HepG2 (cell line): ENCODE data around the gene CD81. TPM values are rescaled to one million over a fixed set of nuclear protein-coding genes. Genes with fewer than 3 reads are reported as not detected.

Experiments
- BRCA1 ChIP-seq: sonication (generic); formaldehyde crosslinking; IDR thresholded peaks from 2 replicates; pipeline ENCODE4 v1.4.0; 2020; ENCODE audit warnings: missing genetic modification reagents
- GFI1 ChIP-seq: sonication (generic); formaldehyde crosslinking; IDR thresholded peaks from 2 replicates; pipeline ENCODE4 v1.5.0; 2020; ENCODE audit warnings: missing genetic modification reagents, mild to moderate bottlenecking, borderline replicate concordance
- HDAC2 ChIP-seq: sonication (generic); formaldehyde crosslinking; IDR thresholded peaks from 2 replicates; pipeline ENCODE4 v1.4.0; 2020; ENCODE audit warnings: missing genetic modification reagents
- IKZF5 ChIP-seq: IDR thresholded peaks from 2 replicates; pipeline ENCODE4 v1.6.1; 2018; ENCODE audit warnings: missing genetic modification reagents, mild to moderate bottlenecking, missing compliant biosample characterization
- LRRFIP1 ChIP-seq: sonication (generic); formaldehyde crosslinking; conservative IDR thresholded peaks from 2 replicates; pipeline ENCODE4 v1.4.0; 2020; ENCODE audit warnings: missing genetic modification reagents
- MIER3 ChIP-seq: IDR thresholded peaks from 2 replicates; pipeline ENCODE4 v1.6.1; 2016; ENCODE audit warnings: missing compliant biosample characterization, borderline replicate concordance
- NFKB2 ChIP-seq: sonication (generic); formaldehyde crosslinking; IDR thresholded peaks from 2 replicates; pipeline ENCODE4 v1.4.0; 2020; ENCODE audit warnings: missing genetic modification reagents, borderline replicate concordance
- NKX3-1 ChIP-seq: sonication (generic); formaldehyde crosslinking; IDR thresholded peaks from 2 replicates; pipeline ENCODE4 v1.5.0; 2020; ENCODE audit warnings: missing genetic modification reagents
- NONO ChIP-seq, 2 experiments: fragments of 450-650 bp in 1 of 2; sonication (generic) in 1 of 2; formaldehyde crosslinking in 1 of 2; IDR thresholded peaks in 1 of 2; conservative IDR thresholded peaks in 1 of 2; 2 replicates each; pipeline versions ENCODE4 v1.6.1 to v1.8.0; 2017 to 2022; ENCODE audit warnings: mild to moderate bottlenecking in 1 of 2, missing genetic modification reagents in 1 of 2, moderate library complexity in 1 of 2
- PHF5A ChIP-seq: IDR thresholded peaks from one replicate; pipeline ENCODE4 v1.6.1; 2018; ENCODE audit warnings: low read depth, missing genetic modification reagents; ENCODE audit not compliant: unreplicated experiment
- RAD51 ChIP-seq: fragments of 450-650 bp; IDR thresholded peaks from 2 replicates; pipeline ENCODE4 v1.6.1; 2016; ENCODE audit warnings: borderline replicate concordance
- SCMH1 ChIP-seq: sonication (generic); formaldehyde crosslinking; IDR thresholded peaks from 2 replicates; pipeline ENCODE4 v1.9.0; 2021; ENCODE audit warnings: missing genetic modification reagents, mild to moderate bottlenecking, borderline replicate concordance
- SYNCRIP ChIP-seq: fragments of 200-400 bp; formaldehyde crosslinking; IDR thresholded peaks from 2 replicates; pipeline ENCODE4 v1.6.1; 2018; ENCODE audit warnings: mild to moderate bottlenecking, low read depth, low read length; ENCODE audit not compliant: insufficient read depth
- TAF1 ChIP-seq: sonication (generic); formaldehyde crosslinking; IDR thresholded peaks from 2 replicates; pipeline ENCODE4 v1.4.0; 2020; ENCODE audit warnings: missing genetic modification reagents
- ZBTB3 ChIP-seq: sonication (generic); formaldehyde crosslinking; IDR thresholded peaks from 2 replicates; pipeline ENCODE4 v1.4.0; 2020; ENCODE audit warnings: low read depth, mild to moderate bottlenecking, moderate library complexity, missing genetic modification reagents, borderline replicate concordance
- ZNF3 ChIP-seq: IDR thresholded peaks from 2 replicates; pipeline ENCODE4 v1.7.0; 2017; ENCODE audit warnings: inconsistent platforms
- ZNF34 ChIP-seq: sonication (generic); formaldehyde crosslinking; IDR thresholded peaks from 2 replicates; pipeline ENCODE4 v1.4.0; 2020; ENCODE audit warnings: mild to moderate bottlenecking, missing genetic modification reagents, borderline replicate concordance
- ZNF777 ChIP-seq: sonication (generic); formaldehyde crosslinking; IDR thresholded peaks from 2 replicates; pipeline ENCODE4 v1.4.0; 2020; ENCODE audit warnings: missing genetic modification reagents
- ZZZ3 ChIP-seq: sonication (generic); formaldehyde crosslinking; IDR thresholded peaks from 2 replicates; pipeline ENCODE4 v1.4.0; 2020; ENCODE audit warnings: missing genetic modification reagents, mild to moderate bottlenecking, borderline replicate concordance
- polyA plus RNA-seq, 8 experiments: library from polyadenylated mRNA; depleted of rRNA in 3 of 8; stranded (reverse) in 7 of 8; unstranded in 1 of 8; fragments of >200 nt; fragmentation: Illumina TruSeq in 4 of 8; extraction: Trizol in 4 of 8; gene quantifications; 2 replicates each; pipeline versions ENCODE4 v1.2.1 to v1.2.3, GENCODE V29; 2011 to 2016; ENCODE audit warnings: low read depth in 4 of 8, missing spikeins in 1 of 8, mixed read lengths in 1 of 8; ENCODE audit not compliant: insufficient read depth in 1 of 8
- total RNA-seq, 5 experiments: library from RNA; depleted of rRNA; stranded (reverse); fragments of >200 nt; fragmentation: Illumina TruSeq; extraction: Trizol; gene quantifications; 2 replicates each; pipeline ENCODE4 v1.2.3, GENCODE V29; 2016; ENCODE audit warnings: low read depth in 1 of 5
- TF ChIP-seq, protein P1 (sequence below): sonication (generic); formaldehyde crosslinking; IDR thresholded peaks from 2 replicates; pipeline ENCODE4 v1.8.1; 2022; ENCODE audit warnings: mild to moderate bottlenecking, missing genetic modification reagents
- TF ChIP-seq, protein P2 (sequence below): sonication (generic); formaldehyde crosslinking; IDR thresholded peaks from 2 replicates; pipeline ENCODE4 v1.4.0; 2020; ENCODE audit warnings: mild to moderate bottlenecking, missing genetic modification reagents
- TF ChIP-seq, protein P3 (sequence below), 2 experiments: sonication (generic) in 1 of 2; formaldehyde crosslinking in 1 of 2; IDR thresholded peaks; 2 replicates each; pipeline versions ENCODE4 v1.4.0 to v1.6.1; 2018 to 2020; ENCODE audit warnings: missing genetic modification reagents in 2 of 2, borderline replicate concordance in 1 of 2, low read depth in 1 of 2, mild to moderate bottlenecking in 1 of 2, missing biosample characterization in 1 of 2

Gene CD81
- total and polyA plus RNA-seq, 2 of the 13 experiments (the other 11 are each of a cell fraction or from before 2014, with no cell fraction given): not detected

DNA sequence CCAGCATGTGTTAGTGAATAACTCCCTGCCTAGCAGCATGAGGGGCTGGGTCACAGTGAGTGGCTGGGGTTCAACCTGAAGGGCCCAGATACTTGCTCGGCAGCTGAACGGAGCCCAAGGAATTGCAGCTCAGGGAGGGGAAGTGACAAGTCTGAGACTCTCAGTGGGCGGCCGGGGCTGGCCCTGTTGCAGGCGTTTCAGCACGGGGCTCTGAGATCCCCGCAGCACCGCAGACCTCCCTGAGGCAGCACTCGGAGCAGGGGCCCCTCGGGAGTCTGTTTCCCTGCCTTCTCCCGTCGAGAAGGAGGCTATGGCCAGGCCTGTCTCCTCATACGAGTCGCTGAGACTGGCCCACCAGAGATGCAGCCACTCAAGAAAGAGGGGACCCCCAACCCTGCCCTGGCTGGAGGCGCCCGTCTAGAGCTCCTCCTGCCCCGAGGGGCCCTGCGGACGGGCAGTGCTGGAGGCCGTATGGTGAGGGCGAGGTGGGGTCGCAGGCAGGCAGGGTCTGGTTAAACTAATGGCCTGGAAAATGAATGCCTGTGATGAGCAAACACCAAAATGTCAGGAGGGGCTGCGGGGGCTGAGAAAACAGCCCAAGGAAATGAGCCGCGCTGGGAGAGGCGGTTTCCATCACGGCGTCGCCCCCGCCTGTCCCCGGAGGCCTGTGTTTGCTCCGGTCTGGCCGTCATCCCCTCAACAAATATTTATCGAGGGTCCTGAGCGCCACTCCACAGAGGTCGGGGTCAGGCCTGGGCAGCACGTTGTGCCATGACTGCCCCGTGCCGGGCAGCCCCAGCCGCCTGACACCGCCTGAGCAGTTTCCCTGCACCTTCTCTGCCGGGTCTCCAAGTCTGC is 32.7 kb downstream of the CD81 start (continued):
- TF ChIP-seq, protein P1, sequence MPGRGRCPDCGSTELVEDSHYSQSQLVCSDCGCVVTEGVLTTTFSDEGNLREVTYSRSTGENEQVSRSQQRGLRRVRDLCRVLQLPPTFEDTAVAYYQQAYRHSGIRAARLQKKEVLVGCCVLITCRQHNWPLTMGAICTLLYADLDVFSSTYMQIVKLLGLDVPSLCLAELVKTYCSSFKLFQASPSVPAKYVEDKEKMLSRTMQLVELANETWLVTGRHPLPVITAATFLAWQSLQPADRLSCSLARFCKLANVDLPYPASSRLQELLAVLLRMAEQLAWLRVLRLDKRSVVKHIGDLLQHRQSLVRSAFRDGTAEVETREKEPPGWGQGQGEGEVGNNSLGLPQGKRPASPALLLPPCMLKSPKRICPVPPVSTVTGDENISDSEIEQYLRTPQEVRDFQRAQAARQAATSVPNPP (CRISPR knock-in tag): no peak
- TF ChIP-seq ZZZ3 (no peak), NKX3-1 (0 out of 2 replicates have a peak, but pooled peaks have one; percentile 33), ZNF34 (no peak), ZNF777 (peak; percentile 63; the same call in 1 of the 2 replicates), SCMH1 (CRISPR knock-in tag) (no peak), HDAC2 (CRISPR knock-in tag) (peak; percentile 74), IKZF5 (peak; percentile 74), TAF1 (CRISPR knock-in tag) (no peak), LRRFIP1 (CRISPR knock-in tag) (no peak), BRCA1 (0 out of 2 replicates have a peak, but pooled peaks have one; percentile 64), MIER3 (CRISPR knock-in tag) (no peak), RAD51 (no peak), SYNCRIP (no peak), ZNF3 (CRISPR knock-in tag) (no peak), NONO (IDR thresholded peaks at IDR 0.05) (no peak), NONO (CRISPR knock-in tag; conservative IDR thresholded peaks at IDR 0.05) (no peak; the same call in 1 of the 2 replicates), NFKB2 (CRISPR knock-in tag) (peak; percentile 70; the same call in 1 of the 2 replicates), ZBTB3 (CRISPR knock-in tag) (no peak), PHF5A (CRISPR knock-in tag) (no peak), GFI1 (peak; percentile 45; the same call in 1 of the 2 replicates)
- TF ChIP-seq, protein P2, sequence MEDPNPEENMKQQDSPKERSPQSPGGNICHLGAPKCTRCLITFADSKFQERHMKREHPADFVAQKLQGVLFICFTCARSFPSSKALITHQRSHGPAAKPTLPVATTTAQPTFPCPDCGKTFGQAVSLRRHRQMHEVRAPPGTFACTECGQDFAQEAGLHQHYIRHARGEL (CRISPR knock-in tag): no peak
- TF ChIP-seq, protein P3, sequence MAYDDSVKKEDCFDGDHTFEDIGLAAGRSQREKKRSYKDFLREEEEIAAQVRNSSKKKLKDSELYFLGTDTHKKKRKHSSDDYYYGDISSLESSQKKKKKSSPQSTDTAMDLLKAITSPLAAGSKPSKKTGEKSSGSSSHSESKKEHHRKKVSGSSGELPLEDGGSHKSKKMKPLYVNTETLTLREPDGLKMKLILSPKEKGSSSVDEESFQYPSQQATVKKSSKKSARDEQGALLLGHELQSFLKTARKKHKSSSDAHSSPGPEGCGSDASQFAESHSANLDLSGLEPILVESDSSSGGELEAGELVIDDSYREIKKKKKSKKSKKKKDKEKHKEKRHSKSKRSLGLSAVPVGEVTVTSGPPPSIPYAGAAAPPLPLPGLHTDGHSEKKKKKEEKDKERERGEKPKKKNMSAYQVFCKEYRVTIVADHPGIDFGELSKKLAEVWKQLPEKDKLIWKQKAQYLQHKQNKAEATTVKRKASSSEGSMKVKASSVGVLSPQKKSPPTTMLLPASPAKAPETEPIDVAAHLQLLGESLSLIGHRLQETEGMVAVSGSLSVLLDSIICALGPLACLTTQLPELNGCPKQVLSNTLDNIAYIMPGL (CRISPR knock-in tag; IDR thresholded peaks at IDR 0.05; ENCODE audit: borderline replicate concordance in 1 of 2, low read depth in 1 of 2): peak in 1 of 2 experiments; percentile 59; a peak in 1 of 4 replicates
